B cell (primary cell): Measurements from ENCODE around the gene ERC1. TPM values are rescaled to one million over a fixed set of nuclear protein-coding genes. Genes with fewer than 3 reads are reported as not detected.

Source experiments
- ATAC-seq: fragments of 200-7000 bp; cut with Tn5 transposase; one replicate; pipeline ENCODE4 v1.10.0; 2021; ENCODE audit warnings: low read depth, mild to moderate bottlenecking, moderate number of reproducible peaks, moderate library complexity
- CTCF ChIA-PET: fragments of 350-600 bp; sonication (Branson Sonifier 250); formaldehyde crosslinking; loops from one replicate; lab custom pipeline; 2021; ENCODE audit warnings: antibody characterized with exemption, inconsistent platforms; lab: Charles Lee
- POLR2A ChIA-PET: fragments of 350-600 bp; sonication (Branson Sonifier 250); formaldehyde crosslinking; loops from one replicate; lab custom pipeline; 2021; ENCODE audit warnings: antibody characterized with exemption; lab: Charles Lee
- DNase-seq: peaks from one replicate; pipeline ENCODE4 v3.0.0; 2013
- H2AFZ ChIP-seq: 2 replicates; pipeline ENCODE4 v1.6.1; 2012; ENCODE audit warnings: mild to moderate bottlenecking, low read depth, low read length; ENCODE audit not compliant: insufficient read depth, poor library complexity, severe bottlenecking
- H3K27ac ChIP-seq, 2 donors: 1 replicate in 1 of 2; 2 replicates in 1 of 2; pipeline ENCODE4 v1.5.1; 2012 to 2013; ENCODE audit warnings: low read length in 2 of 2, mild to moderate bottlenecking in 2 of 2, moderate library complexity in 1 of 2
- H3K27me3 ChIP-seq, 4 experiments: fragments of 200-600 bp in 1 of 4; sonication (generic) in 1 of 4; replicated peaks in 1 of 4; 1 replicate in 2 of 4; 2 replicates in 2 of 4; pipeline versions ENCODE4 v1.6.1 to v1.7.0; 2013 to 2016; ENCODE audit warnings: low read length in 3 of 4, mild to moderate bottlenecking in 2 of 4, mixed read lengths in 1 of 4, moderate library complexity in 1 of 4; ENCODE audit not compliant: insufficient read depth in 4 of 4, control insufficient read depth in 3 of 4; ENCODE audit errors: control extremely low read depth in 1 of 4
- H3K36me3 ChIP-seq, 2 experiments: replicated peaks in 1 of 2; 1 replicate in 1 of 2; 2 replicates in 1 of 2; pipeline versions ENCODE4 v1.6.1 to v1.7.1; 2013; ENCODE audit warnings: low read length in 1 of 2; ENCODE audit not compliant: insufficient read depth in 2 of 2, control insufficient read depth in 1 of 2; ENCODE audit errors: control extremely low read depth in 1 of 2, extremely low read depth in 1 of 2
- H3K4me1 ChIP-seq, 2 donors: fragments of 200-600 bp in 1 of 2; sonication (generic) in 1 of 2; 1 replicate in 1 of 2; 2 replicates in 1 of 2; pipeline versions ENCODE4 v1.5.1 to v1.6.1; 2013 to 2017; ENCODE audit warnings: low read length in 2 of 2; ENCODE audit not compliant: control insufficient read depth in 2 of 2, insufficient read depth in 2 of 2
- H3K4me2 ChIP-seq: replicated peaks from 2 replicates; pipeline ENCODE3; 2012; ENCODE audit warnings: mild to moderate bottlenecking, low read depth, low read length; ENCODE audit not compliant: poor library complexity, severe bottlenecking
- H3K4me3 ChIP-seq, 5 experiments: fragments of 200-600 bp in 1 of 5; sonication (generic) in 1 of 5; 1 replicate in 3 of 5; 2 replicates in 2 of 5; pipeline versions ENCODE4 v1.5.1 to v1.7.0; 2011 to 2016; ENCODE audit warnings: low read length in 4 of 5, mild to moderate bottlenecking in 4 of 5, low read depth in 2 of 5, control low read depth in 1 of 5, moderate library complexity in 1 of 5; ENCODE audit not compliant: insufficient read depth in 1 of 5; ENCODE audit errors: control extremely low read depth in 1 of 5, extremely low read depth in 1 of 5
- H3K79me2 ChIP-seq: fragments of 200-600 bp; sonication (generic); one replicate; pipeline ENCODE4 v1.6.0; 2016; ENCODE audit warnings: low read length; ENCODE audit not compliant: control insufficient read depth, insufficient read depth
- H3K9ac ChIP-seq: fragments of 200-600 bp; sonication (generic); 2 replicates; pipeline ENCODE4 v1.6.1; 2017; ENCODE audit warnings: mild to moderate bottlenecking, low read length, moderate library complexity
- H3K9me3 ChIP-seq, 3 donors: one replicate each; pipeline versions ENCODE4 v1.6.1 to v1.7.1; 2013; ENCODE audit warnings: low read length in 2 of 3; ENCODE audit not compliant: control insufficient read depth in 2 of 3, insufficient read depth in 1 of 3; ENCODE audit errors: control extremely low read depth in 1 of 3
- H4K20me1 ChIP-seq: 2 replicates; pipeline ENCODE4 v1.6.0; 2012; ENCODE audit warnings: mild to moderate bottlenecking, low read length; ENCODE audit not compliant: insufficient read depth, control insufficient read depth, poor library complexity, severe bottlenecking
- H3K27ac Mint-ChIP-seq: one replicate; pipeline ENCODE4 v1.8.0; 2021; ENCODE audit warnings: mixed read lengths
- H3K27me3 Mint-ChIP-seq: one replicate; pipeline ENCODE4 v1.8.0; 2021; ENCODE audit warnings: mixed read lengths
- H3K4me1 Mint-ChIP-seq: one replicate; pipeline ENCODE4 v1.8.0; 2021; ENCODE audit warnings: mixed read lengths
- H3K4me3 Mint-ChIP-seq: one replicate; pipeline ENCODE4 v1.8.0; 2021; ENCODE audit warnings: mixed read lengths
- H3K9me3 Mint-ChIP-seq: one replicate; pipeline ENCODE4 v1.8.0; 2022; ENCODE audit warnings: mixed read lengths; ENCODE audit not compliant: insufficient read depth
- CTCF ChIP-seq: fragments of 200-600 bp; IDR thresholded peaks from one replicate; pipeline ENCODE4 v1.8.0; 2022; ENCODE audit warnings: antibody characterized with exemption, mild to moderate bottlenecking
- EZH2 ChIP-seq: IDR thresholded peaks from 2 replicates; pipeline ENCODE4 v1.6.1; 2012; ENCODE audit warnings: borderline replicate concordance, low read depth, mild to moderate bottlenecking, moderate library complexity, low read length; ENCODE audit not compliant: insufficient read depth, poor library complexity, severe bottlenecking
- WGBS: methylation state at CpG from one replicate; pipeline ENCODE4 v1.1.5; 2013; ENCODE audit warnings: missing lambda C conversion rate; ENCODE audit not compliant: insufficient coverage; 5-methylcytosine and 5-hydroxymethylcytosine counted together
- intact Hi-C: fragments of 100-400 bp; cut with micrococcal nuclease; formaldehyde crosslinking; loops from one replicate; pipeline ENCODE4 v1.10.0; 2022
- polyA plus RNA-seq: library from polyadenylated mRNA; depleted of rRNA; stranded (reverse); fragments of >200 nt; gene quantifications from 2 replicates; pipeline ENCODE4 v1.2.3, GENCODE V29; 2012
- total RNA-seq, 2 donors: library from RNA; stranded (reverse); fragments of 120-200 nt in 1 of 2; gene quantifications; 1 replicate in 1 of 2; 2 replicates in 1 of 2; pipeline versions ENCODE4 v1.2.3 to v1.2.4, GENCODE V29; 2013 to 2022

ERC1 gene
- total and polyA plus RNA-seq, 2 donors (not counting 1 experiment from before 2014, with no cell fraction given) = 4.0 to 77.6 TPM

GRCh38 chr12:1069846-1070245, 78.8 kb downstream of the ERC1 start:
- H3K9me3 Mint-ChIP-seq = peaks cover 2% of the 10 kb centered on the region
- no CpG with 5 or more reads among the region's 2 CpGs for WGBS
- ATAC-seq = no peak
- H3K27ac ChIP-seq = no peak overlapping the region
- peaks cover 0 to 5% (median 0%) of the 10 kb centered on the region in 3 donors for H3K9me3 ChIP-seq
- CTCF ChIA-PET = no interaction called here
- no peak overlapping the region for H3K4me3 Mint-ChIP-seq
- no peaks in the 10 kb centered on the region for H3K36me3 ChIP-seq
- peaks cover 9% of the 10 kb centered on the region for H3K4me1 Mint-ChIP-seq
- no peak overlapping the region for H3K4me3 ChIP-seq
- intact Hi-C loops = no loop called here
- H4K20me1 ChIP-seq = peaks cover 5% of the 10 kb centered on the region
- H2AFZ ChIP-seq = no peak overlapping the region
- no peaks in the 10 kb centered on the region for H3K27me3 Mint-ChIP-seq
- H3K27ac Mint-ChIP-seq = no peak overlapping the region
- peaks cover 22% of the 10 kb centered on the region for H3K79me2 ChIP-seq
- no peaks in the 10 kb centered on the region for H3K27me3 ChIP-seq
- H3K4me1 ChIP-seq = no peaks in the 10 kb centered on the region
- POLR2A ChIA-PET = no interaction called here
- no peak for TF ChIP-seq CTCF
- TF ChIP-seq EZH2 = no peak
- no peak for DNase-seq
- H3K4me2 ChIP-seq = no peak overlapping the region
- H3K9ac ChIP-seq = no peak overlapping the region

DNA sequence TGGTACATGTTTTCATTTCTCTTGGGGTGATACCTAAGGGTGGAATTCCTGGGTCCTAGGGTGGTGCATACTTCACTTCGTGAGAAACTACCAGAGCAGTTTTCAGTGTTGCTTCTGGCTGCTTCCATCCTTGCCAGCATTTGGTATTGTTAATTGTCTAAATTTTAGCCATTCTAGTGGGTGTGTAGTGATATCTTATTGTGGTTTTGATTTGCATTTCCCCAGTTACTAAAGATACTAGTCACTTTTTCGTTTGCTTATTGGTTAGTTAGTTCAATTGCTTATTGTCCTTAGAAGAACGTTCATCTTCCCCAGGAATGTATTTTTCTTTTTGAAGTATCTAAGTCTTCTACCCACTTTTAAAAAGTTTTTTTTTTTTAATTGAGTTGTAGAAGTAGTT, 80.2 kb downstream of the ERC1 start:
- H3K27ac ChIP-seq = no peak overlapping the region
- Mint-ChIP-seq H3K27ac (no peak overlapping the region), H3K27me3 (no peaks in the 10 kb centered on the region), H3K9me3 (no peaks in the 10 kb centered on the region), H3K4me3 (no peak overlapping the region), H3K4me1 (peaks cover 9% of the 10 kb centered on the region)
- no peak overlapping the region for H3K4me3 ChIP-seq
- H2AFZ ChIP-seq = no peak overlapping the region
- no peaks in the 10 kb centered on the region for H3K36me3 ChIP-seq
- peaks cover 5% of the 10 kb centered on the region for H4K20me1 ChIP-seq
- DNase-seq (no peak), ATAC-seq (no peak)
- no peaks in the 10 kb centered on the region for H3K9me3 ChIP-seq
- H3K4me2 ChIP-seq = no peak overlapping the region
- intact Hi-C loops = no loop called here
- ChIA-PET CTCF (no interaction called here), POLR2A (no interaction called here)
- no CpG with 5 or more reads among the region's 3 CpGs for WGBS
- no peaks in the 10 kb centered on the region for H3K4me1 ChIP-seq
- H3K27me3 ChIP-seq = no peaks in the 10 kb centered on the region
- TF ChIP-seq CTCF (no peak), EZH2 (no peak)
- H3K79me2 ChIP-seq = peaks cover 11% of the 10 kb centered on the region
- H3K9ac ChIP-seq = no peak overlapping the region
